CD4-positive, alpha-beta T cell treated with Interleukin-2 at 100 ng/mL for 4 hours (primary cell): ENCODE measurements around the gene SSBP4.
A peak's percentile ranks its signal among the peaks of the same experiment; 100 is the strongest.

Experiments
- DNase-seq: peaks from one replicate; pipeline ENCODE4 v3.0.0-alpha.2; 2020; ENCODE audit warnings: low spot score

SSBP4 gene

DNA sequence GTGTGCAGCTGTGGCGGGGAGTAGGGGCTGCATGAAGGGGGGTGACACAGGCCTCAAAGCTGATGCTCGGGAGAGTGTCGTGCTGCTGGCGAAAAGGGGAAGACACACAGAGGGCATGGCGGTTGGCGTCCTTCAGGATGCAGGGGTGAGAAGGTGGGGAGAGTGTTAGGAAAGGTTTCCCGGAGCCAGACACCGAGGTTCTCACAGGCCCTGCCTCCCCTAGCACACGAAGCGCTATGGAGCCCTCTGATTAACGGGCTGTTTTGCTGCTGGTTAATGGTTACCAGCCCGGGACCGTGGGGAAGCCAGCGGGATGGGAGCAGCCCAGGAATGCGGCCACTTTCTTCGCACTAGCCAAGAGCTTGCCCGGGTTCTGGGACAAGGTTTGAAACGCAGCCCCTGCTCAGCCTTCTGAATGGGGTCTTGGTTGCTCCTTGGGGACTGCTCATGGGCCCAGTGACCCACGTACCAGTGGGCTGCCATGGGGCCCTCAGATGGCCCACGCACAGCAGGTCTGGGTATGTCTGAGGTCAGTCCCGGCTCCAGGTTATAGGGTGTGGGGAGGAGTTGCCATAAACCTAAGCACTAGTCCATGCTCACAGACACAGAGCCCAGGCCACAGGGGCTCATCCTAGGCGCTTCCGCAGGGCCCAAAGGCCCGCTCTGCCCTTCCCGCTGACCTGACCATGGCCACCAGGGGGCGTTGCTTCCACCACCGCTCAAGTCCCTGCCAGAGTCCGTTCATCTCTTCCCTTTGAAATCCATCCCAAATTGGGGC, 50.1 kb downstream of the SSBP4 start:
- DNase-seq = peak; percentile 60

DNA sequence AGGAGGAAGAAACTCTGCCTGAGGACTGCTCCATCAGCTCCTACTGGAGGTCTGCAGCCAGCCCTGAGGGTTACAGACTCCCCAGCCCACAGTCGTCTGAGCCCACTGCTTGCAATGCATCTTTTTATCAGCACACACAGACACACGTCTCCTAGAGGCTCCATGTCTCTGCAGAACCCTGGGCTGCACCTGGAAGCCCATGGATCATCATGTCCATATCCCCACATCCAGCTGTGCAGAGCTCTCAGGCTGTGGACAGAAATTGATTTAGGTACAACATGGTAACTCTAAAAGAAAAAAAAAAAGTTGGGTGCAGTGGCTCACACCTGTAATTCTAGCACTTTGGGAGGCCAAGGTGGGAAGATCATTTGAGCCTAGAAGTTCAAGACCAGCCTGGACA, 51.6 kb downstream of the SSBP4 start:
- DNase-seq = no peak

DNA sequence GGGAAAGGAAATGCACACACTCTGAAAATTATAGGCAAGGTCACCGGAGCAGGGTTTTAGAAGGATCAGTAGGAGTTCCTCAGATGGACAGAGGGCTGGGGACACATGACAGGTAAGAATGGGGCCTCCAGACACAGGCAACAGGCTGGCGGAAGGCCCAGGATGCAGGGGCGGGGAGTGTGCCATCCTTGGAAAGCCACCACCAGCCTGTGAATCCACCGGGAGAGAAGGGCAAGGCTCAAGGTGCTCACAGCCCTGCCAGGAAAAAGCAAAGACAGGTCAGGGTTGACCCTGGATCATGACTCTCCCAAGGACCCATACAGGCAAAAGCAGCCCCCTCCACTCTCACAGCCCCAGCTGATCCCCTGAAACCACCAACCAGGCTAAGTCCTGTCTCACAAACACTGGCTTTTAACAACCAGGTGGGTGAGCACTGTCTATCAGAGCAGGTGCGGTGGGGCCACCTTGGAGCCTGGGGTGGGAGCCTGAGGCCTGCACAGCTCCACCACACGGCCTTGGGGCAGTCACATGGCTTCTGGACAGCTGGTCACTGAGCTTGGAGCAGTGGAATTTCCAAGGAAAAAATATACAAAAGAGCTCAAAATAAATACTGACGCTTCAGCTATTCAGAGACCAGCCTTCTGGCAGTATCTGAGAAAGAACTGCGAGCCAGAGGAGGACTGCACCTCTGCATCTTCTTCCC, 54.0 kb downstream of the SSBP4 start:
- no peak for DNase-seq

DNA sequence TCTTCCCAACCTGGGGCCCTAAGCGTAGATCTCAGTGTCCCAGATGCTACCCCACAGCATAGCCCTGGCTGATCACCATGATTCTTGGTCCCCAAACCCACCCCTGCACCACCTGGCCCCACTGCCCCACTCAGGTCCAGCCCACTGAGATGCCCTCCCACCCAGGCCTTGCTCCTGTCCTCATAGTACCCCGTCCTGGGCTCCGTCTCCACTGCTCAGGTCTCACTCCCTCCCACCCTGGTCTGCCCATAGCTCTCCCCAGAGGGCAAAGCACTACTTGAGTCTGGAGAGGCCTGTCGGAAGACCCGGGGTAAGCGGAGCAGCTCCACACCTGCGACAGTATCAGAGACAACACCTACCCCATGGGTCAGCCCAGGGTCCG, 54.5 kb downstream of the SSBP4 start:
- DNase-seq = no peak

DNA sequence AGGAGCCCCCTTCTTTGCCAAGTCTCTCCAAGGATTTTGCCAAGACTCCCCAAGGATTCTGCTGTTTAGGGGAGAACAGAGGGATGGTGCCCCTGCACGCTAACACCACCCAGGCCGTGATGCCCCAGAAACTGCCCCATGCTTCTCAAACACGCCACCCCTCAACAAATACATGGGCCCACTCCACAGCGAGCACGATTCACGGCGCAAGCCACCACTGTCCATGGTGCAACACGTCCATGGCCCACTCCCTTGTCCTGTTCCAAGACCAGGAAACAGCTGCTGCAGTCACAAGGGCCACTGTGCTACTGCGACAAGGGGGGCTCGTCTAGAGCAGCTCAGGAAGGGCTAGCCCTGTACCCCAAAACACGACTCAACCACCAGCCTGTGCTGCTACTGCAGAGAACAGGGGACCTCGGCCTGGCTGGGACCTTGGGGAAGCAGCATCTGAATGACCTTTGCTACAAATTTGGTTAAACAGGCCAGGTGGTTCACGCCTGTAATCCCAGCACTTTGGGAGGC, 55.2 kb downstream of the SSBP4 start:
- DNase-seq = no peak

DNA sequence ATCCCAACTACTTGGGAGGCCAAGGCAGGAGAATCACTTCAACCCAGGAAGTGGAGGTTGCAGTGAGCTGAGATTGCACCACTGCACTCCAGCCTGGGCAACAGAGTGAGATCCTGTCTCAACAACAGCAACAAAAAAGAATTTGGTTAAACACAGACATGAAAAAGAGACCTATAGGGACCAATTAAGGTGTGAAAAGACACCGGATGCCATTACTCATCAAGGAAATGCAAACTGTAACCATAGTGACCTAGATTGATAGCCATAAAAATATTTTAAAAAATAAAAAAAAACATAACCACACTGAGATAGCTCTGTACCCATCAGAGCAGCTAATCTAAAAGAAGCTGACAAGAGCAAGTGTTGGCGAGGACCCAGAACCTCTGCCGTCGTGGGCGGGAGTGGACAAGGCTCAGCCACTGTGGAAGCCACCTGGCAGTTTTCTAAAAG, 55.8 kb downstream of the SSBP4 start:
- DNase-seq = peak; percentile 85

DNA sequence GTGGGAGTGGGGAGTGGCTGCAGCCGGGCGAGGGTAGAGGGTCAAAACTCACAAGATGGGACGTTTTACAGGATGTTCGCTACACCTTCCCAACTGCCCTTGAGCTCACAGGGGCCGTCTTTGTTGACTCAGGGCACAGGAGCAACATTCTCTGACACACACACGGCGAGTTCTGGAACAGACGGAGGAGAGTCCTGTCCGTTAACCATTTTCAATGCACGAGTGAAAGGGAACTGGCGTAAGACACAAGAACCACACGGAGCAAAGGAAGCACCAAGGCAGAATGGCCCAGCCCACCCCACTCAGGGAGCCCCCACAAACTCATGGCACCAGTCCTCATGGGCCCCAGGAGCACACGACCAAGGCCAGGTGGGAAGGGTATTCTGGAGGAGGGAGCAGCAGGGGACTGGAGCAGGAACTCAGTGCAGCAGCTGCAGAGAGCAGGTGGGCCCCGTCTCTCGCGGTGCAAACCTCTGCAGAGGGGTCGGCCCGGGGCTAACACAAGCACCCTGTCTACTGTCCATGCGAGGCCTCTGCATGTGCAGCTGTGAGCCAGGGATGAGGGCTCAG, 56.6 kb downstream of the SSBP4 start:
- no peak for DNase-seq

DNA sequence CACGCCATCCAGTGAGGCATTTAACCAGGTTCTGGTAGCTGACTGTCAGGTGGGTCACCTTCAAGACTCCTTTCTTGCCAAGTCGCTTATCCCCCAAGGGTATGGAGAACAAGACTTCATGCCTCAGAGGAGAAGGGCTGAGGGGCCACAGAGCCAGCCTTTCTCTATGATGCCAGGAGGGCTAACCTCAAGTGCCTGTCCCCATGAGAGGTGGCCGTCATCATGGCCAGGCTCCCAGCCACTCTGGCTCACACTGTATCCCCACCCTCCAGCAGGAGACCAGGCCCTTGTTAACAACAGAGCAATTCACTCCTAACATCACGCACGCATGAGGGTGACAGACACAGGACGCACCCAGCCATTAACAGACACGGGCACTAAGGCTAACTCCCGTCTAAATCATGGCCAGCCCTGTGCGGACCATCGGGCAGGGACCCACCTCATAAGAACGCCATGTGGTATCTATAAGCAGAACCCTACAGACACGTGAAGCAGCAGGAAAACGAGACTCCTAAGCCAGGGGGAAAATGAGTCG, 57.4 kb downstream of the SSBP4 start:
- DNase-seq = no peak

DNA sequence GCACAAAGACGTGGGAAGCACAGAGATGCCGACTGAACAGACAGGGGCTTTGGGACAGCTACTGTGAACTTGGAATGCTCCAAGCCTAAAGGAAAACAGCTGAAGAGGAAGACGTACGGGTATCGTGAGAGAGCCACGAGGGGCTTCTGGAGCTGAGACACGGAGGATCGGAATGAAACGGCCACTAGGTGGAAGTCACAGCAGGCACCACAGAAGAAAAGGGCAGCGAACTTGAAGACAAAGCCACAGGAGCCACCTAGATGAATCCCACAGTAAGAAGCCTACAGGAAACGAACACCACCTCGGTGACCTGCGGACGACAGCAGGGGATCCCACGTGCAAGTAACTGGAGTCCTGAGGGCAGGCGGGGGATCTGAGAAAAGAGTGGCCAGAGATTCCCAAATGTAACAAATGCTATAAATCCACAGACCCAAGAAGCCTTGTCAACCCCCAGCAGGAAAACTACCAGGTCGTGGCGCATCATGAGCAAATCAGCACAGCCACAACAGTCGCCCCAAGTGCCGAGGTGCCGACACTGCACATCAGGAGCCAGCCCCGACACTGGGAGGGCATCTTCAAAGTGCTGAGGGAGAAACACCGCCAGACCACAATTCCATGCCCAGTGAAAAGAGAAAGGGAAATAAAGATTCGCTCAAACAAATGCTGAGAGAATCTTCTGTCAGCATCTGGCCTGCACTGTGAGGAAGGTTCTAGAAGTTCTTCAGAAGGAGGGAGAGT, 58.0 kb downstream of the SSBP4 start:
- DNase-seq = no peak

DNA sequence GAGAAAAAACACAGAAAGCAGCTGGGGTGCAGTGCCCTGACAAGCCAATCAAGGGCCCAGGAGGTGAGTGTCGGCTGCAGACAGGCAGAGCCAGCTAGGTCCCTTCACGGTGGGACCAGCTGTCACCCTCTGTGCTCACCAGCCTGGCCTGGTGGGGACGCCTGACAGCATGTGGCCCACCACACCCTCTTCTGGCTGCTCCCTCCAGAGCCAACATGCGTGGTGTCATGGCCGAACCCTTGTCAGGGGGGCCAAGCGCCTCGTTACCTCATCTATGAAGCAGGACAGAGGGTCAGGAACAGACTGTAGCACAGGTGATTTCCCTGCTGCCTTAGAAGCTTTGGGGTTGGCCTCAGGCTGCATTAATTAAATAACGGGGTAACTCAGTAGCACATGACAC, 58.8 kb downstream of the SSBP4 start:
- no peak for DNase-seq

DNA sequence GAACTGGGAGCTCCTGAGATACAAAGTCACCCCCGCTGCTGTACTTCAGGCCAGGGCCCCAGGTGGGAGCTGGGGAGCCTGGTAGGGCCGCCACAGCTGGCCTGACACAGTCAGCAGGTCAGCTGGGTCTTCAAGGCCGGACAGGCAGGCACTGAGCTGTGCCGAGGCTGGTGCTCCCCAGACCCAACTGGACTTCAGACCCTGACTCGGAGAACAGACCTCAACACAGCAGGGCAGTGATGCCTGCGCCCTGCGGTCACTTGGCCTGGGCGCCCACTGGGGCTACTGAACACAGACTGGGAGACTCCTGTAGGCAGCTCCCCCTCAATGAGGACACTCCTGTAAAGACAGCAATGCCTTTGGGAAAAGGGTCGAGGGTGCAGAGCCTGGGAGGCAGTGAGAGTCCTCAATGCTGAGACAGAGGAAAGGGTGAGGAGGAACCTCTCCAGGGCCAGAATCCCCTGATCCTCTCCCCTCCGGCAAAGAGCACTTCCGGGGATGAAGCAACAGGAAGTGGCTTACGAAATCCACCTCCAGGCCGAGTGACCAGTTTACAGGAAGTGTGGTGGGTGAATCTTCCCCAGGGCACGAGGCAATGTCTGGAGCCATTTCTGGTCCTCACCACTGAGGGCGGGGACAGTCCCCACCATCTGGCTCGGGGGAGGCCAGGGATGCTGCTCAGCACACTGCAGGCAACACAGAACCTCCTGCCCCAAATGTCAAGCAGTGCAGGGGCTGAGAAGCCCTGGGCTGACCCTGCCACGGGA, 59.5 kb downstream of the SSBP4 start:
- DNase-seq = peak; percentile 53

DNA sequence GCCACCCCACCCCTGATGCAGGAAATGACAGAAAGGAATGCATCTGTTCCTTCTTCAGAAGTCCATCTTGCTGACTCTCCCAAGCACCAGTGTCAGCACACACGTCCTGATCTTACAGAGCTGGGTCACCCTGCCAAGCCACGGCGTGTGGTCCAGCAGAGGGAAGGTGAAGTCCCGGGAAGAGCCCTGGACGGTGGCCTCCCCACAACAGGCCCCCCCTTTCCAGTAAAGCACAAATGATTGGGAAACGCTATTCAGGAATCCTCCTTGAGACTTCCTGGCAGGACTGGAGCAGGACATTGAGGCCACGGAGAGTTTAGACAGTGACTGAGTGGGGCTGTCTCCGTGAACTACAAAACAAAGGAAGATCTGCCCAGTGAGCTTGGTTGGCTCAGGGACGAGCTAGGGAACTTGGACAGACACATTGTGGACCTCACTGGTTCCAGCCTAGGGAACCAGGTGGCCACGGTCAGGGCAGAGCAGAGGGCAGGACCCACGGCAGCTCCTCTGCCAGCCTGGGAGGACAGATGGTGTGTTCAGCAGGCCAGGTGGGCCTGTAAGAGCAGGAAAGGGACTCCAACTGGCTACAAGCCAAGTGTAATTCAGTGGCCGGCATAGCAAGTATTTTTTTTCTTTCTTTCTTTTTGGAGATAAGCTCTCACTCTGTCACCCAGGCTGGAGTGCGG, 61.0 kb downstream of the SSBP4 start:
- no peak for DNase-seq

DNA sequence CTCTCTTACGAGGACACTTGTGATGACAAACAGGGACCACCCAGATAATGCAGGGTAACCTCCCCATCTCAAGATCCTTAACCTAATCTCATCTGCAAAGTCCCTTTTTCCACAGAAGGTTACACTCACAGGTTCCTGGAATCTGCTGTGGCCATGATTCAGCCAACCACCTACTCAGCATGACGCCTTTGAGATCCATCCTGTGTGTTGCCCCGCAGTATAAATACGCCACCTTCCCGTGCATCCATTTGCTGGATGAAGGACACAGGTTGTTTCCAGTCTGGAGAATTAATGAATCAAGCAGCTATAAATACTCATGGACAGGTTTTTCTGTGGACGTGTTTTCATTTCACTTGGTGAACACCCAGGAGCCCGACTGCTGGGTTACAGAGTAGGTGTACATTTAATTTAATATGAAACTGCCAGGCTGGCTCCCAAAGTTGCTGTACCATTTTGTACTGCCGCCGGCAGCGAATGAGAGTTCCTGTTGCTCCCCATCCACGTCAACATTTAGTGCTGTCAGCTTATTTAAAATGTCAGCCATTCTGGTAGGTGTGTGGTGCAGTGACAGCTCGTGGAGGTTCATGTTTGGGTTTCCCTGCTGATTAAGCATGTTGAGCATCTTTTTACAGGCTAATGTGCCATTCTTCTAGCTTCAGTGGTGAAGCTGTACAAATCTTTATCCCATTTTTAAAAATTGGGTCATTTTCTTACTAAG, 62.5 kb downstream of the SSBP4 start:
- no peak for DNase-seq

DNA sequence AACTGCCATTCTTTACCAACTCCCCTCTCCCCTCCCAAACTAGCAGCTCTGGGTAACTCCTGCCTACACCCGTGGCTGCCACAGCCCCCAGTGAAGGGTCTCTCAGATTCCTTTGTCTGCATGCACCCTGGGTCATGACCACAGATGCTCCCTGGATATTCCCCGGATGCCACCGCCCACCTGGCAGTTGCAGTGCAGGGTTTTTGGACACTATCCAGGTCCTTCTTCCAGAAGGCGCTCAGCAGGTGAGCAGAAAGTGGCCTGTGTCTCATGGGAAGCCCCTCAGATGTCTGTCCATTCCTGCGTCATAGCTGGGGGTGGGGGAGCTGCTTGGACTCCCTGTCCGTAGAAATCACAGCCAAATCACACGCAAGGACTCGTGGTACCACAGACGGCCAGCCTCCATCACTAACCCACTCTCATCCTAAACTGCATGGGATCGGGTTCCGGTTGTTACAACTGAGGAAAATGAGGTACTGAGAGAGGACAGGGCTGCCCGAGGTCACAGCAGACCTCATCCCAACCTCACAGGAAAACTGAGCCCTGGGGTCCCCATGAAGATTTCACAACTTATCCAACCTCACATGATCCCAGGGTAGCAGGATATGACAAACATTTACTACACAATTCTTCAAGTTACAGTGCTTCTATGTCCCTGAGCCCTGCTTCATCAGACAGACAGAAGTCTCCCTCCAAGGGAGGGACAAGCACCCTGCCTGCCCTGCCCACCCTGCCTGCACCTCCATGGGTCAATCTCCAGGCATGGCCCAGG, 64.1 kb downstream of the SSBP4 start:
- no peak for DNase-seq
